Measurements from ENCODE around the gene ATN1.
A peak's percentile ranks its signal among the peaks of the same experiment; 100 is the strongest.

Gene ATN1

DNA sequence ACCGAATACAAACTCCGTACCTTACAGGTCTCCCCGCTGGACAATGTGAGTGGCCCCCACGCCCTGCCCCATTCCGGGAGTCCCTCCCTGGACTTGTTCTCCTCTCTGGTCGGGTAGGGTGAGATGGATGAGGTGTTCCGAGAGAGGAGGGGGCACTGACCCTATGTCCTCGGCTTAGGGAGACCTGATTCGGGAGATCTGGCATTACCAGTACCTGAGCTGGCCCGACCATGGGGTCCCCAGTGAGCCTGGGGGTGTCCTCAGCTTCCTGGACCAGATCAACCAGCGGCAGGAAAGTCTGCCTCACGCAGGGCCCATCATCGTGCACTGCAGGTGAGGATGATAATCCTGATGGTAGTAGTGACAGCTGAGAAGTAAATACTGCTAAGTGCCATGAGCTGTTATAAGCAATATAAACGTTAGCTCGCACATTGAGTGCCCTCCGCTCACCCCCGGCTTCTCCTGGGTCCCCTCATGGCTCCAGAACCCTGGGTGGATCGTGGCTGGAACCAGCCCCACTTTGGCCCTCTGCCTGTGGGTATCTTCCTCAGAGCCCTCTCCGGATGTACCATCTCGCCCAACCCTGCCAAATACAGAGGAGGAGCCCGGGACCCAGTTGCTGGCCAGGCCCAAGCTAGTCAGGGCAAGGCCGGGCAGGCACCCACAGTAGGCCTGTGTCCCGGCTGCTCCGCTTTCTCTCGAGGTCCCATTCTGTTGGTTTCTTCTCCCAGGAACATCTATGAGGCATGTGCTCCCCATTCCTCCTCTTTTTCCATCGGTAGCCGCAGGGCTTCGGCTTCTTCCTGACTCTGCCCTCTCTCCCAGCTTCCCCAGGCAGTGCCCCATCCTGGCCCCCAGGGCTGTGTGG is 30.2 kb downstream of the ATN1 start:
- H3K4me3 ChIP-seq (replicated peaks in 1 of 2; ENCODE audit: low read depth in 2 of 2, low read length in 2 of 2) = no peak overlapping the region
- no peak for DNase-seq (ENCODE audit: low read depth in 2 of 2)
- TF ChIP-seq, protein P1, sequence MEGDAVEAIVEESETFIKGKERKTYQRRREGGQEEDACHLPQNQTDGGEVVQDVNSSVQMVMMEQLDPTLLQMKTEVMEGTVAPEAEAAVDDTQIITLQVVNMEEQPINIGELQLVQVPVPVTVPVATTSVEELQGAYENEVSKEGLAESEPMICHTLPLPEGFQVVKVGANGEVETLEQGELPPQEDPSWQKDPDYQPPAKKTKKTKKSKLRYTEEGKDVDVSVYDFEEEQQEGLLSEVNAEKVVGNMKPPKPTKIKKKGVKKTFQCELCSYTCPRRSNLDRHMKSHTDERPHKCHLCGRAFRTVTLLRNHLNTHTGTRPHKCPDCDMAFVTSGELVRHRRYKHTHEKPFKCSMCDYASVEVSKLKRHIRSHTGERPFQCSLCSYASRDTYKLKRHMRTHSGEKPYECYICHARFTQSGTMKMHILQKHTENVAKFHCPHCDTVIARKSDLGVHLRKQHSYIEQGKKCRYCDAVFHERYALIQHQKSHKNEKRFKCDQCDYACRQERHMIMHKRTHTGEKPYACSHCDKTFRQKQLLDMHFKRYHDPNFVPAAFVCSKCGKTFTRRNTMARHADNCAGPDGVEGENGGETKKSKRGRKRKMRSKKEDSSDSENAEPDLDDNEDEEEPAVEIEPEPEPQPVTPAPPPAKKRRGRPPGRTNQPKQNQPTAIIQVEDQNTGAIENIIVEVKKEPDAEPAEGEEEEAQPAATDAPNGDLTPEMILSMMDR (IDR thresholded peaks at IDR 0.05; ENCODE audit: low read depth, low read length) = no peak

DNA sequence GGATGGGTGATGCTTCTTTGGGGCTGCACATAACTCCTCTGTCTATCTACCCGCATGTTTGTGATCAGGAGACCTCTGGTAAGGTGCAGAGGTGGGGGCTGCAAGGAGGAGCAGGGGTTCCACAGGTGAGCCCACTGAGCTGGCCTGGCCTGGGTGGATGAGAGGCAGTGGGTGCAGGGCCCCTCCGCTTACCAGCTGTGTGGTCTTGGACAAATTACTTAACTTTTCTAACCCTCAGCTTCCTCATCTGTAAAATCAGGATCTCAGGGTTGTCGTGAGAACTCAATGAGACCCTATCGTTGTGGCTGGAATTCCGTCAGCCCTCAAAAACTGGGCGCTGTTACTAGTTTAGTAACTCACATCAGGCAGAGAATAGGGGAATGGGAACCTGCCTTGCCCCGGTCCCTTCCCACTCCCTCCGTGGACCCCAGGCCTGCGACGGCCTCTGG is 30.9 kb downstream of the ATN1 start:
- no peak overlapping the region for H3K4me3 ChIP-seq (replicated peaks in 1 of 2; ENCODE audit: low read depth in 2 of 2, low read length in 2 of 2)
- TF ChIP-seq, protein P1 (IDR thresholded peaks at IDR 0.05; ENCODE audit: low read depth, low read length) = no peak
- DNase-seq (ENCODE audit: low read depth in 2 of 2) = no peak

DNA sequence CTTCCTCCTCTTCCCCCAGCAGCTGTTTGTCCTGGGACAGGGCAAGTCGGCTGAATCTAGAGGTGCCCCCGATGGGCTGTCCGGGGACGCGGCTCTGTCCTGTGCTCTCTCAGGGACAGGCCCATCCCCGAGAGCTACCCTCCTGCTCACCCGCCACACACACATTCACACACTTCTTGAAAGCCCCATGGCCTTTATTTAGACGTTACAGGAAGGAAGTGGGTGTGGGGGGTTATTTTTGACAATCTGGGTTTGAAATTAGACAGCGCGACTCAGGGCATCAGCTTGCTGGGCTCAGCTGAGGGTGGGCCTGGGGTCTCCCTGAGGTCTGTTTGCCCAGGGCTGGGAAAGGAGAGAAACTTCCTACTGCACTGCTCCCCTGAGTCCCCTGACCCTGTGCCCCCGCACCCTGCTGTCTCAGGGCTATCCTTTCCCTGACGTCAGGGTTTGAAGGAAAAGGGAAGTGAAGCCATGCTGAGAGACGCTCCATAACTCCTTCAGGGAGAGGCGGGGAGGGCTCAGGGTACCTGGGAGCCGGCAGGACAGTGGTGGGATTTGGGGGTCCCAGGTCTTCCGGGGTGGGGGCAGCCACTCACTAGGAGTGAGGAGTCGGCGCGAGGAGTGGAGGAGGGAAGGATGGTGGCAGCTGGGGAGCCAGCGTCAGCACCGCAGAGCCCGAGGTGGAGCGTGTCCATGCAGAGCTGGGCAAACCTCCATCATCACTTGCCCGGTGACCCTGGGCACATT is 31.5 kb downstream of the ATN1 start:
- TF ChIP-seq, protein P1 (IDR thresholded peaks at IDR 0.05; ENCODE audit: low read depth, low read length) = no peak
- no peak overlapping the region for H3K4me3 ChIP-seq (replicated peaks in 1 of 2; ENCODE audit: low read depth in 2 of 2, low read length in 2 of 2)
- DNase-seq (ENCODE audit: low read depth in 2 of 2) = no peak

DNA sequence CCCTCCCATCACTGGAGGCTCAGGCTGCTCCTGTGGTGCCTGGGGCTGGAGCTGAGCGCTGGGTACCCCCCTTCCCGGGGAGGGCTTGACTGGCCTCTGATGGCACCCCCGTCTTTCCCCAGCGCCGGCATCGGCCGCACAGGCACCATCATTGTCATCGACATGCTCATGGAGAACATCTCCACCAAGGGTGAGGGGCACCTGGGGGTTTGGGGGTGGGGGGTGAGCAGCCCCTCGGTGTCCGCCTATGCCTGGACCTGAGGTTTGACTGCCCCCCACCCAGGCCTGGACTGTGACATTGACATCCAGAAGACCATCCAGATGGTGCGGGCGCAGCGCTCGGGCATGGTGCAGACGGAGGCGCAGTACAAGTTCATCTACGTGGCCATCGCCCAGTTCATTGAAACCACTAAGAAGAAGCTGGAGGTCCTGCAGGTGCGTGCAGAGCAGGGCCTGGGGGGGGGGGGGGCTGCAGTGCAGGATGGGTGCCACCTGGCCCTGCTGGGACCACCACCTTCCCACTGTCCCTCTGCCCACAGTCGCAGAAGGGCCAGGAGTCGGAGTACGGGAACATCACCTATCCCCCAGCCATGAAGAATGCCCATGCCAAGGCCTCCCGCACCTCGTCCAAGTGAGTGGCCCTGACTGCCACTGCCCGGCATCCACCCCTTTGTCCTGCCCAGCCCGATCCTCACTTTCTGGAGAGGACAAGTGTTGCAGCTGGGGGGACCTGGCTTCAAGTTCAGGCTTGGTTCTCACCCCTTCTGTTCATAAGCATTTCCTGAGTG is 32.2 kb downstream of the ATN1 start:
- no peak for DNase-seq (ENCODE audit: low read depth in 2 of 2)
- TF ChIP-seq, protein P1 (IDR thresholded peaks at IDR 0.05; ENCODE audit: low read depth, low read length) = no peak
- H3K4me3 ChIP-seq (replicated peaks in 1 of 2; ENCODE audit: low read depth in 2 of 2, low read length in 2 of 2) = no peak overlapping the region

DNA sequence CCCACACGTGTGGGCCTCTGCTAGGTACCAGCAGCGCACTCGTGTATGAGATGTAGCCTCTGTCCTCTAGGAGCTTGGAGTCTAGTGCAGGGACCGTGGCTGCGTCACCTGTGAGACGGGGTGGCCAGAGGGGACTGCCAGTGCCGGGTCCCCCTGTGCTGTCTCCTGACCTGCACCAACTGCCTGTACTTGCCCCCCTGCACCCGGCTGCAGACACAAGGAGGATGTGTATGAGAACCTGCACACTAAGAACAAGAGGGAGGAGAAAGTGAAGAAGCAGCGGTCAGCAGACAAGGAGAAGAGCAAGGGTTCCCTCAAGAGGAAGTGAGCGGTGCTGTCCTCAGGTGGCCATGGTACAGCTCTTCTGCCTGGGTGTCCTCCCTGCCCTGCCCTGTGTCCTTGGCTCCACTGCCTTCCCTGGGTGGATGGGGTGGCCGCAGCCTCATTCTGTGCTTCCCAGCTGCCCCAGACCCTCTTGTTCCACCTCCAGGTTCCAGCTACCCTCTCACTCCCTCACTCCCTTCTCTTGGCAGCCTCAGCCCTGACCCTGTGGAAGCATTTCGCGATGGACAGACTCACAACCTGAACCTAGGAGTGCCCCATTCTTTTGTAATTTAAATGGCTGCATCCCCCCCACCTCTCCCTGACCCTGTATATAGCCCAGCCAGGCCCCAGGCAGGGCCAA is 33.0 kb downstream of the ATN1 start:
- peak; percentile 42 to 46 for DNase-seq (ENCODE audit: low read depth in 2 of 2)
- TF ChIP-seq, protein P1 (IDR thresholded peaks at IDR 0.05; ENCODE audit: low read depth, low read length) = no peak
- no peak overlapping the region for H3K4me3 ChIP-seq (replicated peaks in 1 of 2; ENCODE audit: low read depth in 2 of 2, low read length in 2 of 2)

DNA sequence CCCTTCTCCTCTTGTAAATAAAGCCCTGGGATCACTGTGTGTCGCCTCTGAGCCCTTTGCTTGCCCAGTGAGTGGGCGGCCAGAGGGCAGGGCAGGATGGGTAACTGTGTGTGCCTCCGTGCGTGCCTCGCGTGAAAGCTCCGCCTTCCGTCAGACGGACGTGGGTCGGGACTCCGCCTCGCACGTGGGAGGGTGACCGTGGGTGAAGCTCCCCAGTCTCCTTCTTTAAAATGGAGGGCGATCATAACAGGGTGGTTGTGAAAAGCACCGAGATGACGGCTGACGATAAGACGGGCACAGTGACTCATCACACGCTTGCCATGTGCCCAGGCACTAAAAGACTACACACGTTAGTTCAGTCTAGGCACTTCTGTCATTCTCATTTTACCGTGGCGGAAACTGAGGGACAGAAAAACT is 33.5 kb downstream of the ATN1 start:
- peak overlapping the region in 1 of 2 donors; percentile 15 for H3K4me3 ChIP-seq (replicated peaks in 1 of 2; ENCODE audit: low read depth in 2 of 2, low read length in 2 of 2)
- peak; percentile 51 to 64 for DNase-seq (ENCODE audit: low read depth in 2 of 2)
- TF ChIP-seq, protein P1 (IDR thresholded peaks at IDR 0.05; ENCODE audit: low read depth, low read length) = no peak

Measured in cardiac fibroblast (primary cell).